ENCODE data around the gene EHD2.

DNA sequence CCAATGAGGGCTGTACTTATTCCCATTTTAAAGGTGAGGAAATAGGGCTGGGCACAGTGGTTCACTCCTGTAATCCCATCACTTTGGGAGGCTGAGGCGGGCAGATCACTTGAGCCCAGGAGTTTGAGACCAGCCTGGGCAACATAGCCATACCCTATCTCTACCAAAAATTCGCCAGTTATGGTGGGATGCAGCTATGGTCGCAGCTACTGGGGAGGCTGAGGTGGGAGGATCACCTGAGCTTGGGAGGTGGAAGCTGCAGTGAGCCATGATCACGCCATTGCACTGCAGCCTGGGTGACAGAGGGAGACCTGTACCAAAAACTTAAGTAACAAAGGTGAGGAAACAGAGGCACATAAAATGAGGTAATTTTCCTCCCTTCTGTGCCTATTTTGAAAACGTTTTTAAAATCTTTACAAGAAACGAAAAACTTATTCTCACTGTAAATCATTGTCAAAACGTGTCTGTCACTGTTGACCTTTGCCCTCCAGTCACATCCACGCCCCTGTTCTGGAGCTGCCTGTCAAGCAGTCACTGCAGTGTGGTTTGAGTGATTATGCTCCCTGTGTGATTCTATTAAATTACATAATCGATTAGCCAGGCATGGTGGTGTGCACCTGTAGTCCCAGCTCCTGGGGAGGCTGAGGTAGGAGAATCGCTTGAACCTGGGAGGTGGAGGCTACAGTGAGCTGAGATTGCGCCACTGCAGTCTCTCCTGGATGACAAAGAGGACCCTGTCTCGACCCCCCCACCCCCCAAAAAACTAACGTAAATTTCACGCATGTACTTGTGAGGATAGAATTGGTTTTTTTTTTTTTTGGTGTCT lies 44.6 kb downstream of the EHD2 start:
- TF ChIP-seq, protein P1, sequence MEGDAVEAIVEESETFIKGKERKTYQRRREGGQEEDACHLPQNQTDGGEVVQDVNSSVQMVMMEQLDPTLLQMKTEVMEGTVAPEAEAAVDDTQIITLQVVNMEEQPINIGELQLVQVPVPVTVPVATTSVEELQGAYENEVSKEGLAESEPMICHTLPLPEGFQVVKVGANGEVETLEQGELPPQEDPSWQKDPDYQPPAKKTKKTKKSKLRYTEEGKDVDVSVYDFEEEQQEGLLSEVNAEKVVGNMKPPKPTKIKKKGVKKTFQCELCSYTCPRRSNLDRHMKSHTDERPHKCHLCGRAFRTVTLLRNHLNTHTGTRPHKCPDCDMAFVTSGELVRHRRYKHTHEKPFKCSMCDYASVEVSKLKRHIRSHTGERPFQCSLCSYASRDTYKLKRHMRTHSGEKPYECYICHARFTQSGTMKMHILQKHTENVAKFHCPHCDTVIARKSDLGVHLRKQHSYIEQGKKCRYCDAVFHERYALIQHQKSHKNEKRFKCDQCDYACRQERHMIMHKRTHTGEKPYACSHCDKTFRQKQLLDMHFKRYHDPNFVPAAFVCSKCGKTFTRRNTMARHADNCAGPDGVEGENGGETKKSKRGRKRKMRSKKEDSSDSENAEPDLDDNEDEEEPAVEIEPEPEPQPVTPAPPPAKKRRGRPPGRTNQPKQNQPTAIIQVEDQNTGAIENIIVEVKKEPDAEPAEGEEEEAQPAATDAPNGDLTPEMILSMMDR (IDR thresholded peaks at IDR 0.05; ENCODE audit: insufficient read depth, low read depth, low read length) = no peak
- TF ChIP-seq EZH2 (IDR thresholded peaks at IDR 0.05; ENCODE audit: insufficient read depth, low read length) = no peak

Measured in astrocyte (in vitro differentiated cells and primary cell).